Bone marrow (tissue), 2 donors: ENCODE results near the gene POGZ.

Experiments used
- DNase-seq, 2 donors: peaks; one replicate each; lab custom pipeline; 2025; lab: John Stamatoyannopoulos, UW

POGZ gene, protein sequence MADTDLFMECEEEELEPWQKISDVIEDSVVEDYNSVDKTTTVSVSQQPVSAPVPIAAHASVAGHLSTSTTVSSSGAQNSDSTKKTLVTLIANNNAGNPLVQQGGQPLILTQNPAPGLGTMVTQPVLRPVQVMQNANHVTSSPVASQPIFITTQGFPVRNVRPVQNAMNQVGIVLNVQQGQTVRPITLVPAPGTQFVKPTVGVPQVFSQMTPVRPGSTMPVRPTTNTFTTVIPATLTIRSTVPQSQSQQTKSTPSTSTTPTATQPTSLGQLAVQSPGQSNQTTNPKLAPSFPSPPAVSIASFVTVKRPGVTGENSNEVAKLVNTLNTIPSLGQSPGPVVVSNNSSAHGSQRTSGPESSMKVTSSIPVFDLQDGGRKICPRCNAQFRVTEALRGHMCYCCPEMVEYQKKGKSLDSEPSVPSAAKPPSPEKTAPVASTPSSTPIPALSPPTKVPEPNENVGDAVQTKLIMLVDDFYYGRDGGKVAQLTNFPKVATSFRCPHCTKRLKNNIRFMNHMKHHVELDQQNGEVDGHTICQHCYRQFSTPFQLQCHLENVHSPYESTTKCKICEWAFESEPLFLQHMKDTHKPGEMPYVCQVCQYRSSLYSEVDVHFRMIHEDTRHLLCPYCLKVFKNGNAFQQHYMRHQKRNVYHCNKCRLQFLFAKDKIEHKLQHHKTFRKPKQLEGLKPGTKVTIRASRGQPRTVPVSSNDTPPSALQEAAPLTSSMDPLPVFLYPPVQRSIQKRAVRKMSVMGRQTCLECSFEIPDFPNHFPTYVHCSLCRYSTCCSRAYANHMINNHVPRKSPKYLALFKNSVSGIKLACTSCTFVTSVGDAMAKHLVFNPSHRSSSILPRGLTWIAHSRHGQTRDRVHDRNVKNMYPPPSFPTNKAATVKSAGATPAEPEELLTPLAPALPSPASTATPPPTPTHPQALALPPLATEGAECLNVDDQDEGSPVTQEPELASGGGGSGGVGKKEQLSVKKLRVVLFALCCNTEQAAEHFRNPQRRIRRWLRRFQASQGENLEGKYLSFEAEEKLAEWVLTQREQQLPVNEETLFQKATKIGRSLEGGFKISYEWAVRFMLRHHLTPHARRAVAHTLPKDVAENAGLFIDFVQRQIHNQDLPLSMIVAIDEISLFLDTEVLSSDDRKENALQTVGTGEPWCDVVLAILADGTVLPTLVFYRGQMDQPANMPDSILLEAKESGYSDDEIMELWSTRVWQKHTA (N-terminal part only)

DNA sequence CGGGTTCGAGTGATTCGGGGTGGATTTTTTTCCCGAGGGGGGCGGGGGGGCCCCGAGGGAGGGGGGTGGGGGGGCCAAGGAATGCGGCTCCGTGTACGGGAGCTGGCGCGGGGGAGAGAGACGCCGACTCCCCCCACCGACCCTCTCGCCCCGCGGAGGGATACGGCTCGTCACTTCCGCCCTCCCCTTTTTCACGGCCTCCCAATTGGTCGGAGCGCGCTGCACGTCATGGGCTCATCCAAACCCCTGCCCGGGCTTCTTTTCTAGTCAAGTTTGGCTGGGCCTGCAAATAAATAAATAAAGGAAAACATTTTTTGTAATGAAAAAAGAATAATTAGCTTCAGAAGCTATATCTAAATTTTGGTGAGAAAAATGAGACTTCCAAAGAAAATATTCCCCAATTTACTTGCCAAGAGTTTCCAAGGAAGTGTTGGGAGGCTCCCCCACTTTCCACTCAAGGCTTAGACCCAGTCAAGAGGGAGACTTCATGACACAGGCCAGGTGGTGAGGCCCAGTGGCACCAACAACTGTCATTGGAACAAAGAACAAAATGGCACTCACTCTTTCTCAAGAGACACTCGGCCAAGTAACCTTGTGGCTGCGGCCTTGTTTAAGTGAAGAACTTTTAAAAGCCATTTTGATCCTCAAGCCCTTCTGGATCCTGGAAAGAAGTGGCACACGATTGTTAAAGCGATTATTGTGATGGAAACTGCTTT lies at the start of gene POGZ:
Gene POGZ, minus strand, starts transcription at position 164 of the 716 bp plus-strand sequence. CDS start 17,290 bp downstream, outside the sequence.
- DNase-seq, result peak; percentile 79 to 88

DNA sequence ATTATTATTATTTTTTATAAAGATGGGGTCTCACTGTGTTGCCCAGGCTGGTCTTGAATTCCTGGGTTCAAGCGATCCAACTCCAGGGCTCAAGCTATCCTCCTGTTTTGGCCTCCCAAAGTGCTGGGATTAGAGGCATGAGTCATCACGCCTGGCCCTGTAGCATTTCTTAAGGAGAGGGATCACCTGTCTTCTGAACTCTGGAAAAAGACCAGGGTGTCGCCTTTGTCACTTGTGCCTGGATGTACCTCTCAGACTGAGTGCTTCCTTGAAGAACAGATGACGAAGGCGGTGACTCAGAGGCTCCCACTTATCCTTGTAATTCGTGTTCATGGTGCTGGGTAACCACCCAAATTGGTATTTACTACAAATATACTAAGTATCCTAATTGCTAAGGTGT lies 49.5 kb upstream of the POGZ start:
- DNase-seq, result no peak

DNA sequence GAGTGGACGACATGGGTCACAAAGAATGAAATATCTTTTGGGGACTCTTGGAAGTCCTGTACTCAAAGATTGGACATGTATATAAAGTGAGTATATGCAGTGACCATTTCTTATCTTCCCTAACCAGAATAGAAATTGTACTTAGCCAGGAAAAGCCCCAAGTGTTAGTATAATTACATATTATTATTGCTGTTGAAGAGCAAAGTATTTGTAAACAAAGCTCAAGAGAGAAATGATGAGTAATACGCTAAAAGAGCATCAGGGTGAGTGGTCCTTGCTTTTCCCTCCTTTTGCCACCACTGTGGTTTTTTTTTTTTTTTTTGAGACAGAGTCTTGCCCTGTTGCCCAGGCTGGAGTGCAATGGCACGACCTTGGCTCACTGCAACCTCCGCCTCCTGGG lies 45.5 kb upstream of the POGZ start:
- DNase-seq, result no peak

DNA sequence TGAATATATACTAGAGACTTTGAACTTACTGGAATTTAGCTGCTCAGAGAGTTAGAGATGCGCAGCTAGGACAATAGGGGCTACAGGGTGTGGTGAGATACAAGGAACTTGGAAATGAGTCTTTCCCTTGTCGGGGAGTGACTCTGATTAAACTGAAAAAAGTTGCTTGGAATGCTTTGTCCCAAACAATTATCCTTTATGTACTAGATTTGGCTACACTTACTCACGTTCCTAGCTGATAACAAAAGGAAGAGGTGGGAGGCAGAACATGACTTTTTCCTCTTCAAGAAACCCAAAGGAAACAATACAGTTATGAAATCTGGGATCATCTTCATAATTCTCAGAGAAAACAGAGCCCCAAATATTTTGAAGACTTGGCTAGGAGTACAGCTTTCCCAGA lies 45.0 kb upstream of the POGZ start:
- no peak for DNase-seq

GRCh38 chr1:151502859-151503780 lies 43.8 kb upstream of the POGZ start:
- no peak for DNase-seq

DNA sequence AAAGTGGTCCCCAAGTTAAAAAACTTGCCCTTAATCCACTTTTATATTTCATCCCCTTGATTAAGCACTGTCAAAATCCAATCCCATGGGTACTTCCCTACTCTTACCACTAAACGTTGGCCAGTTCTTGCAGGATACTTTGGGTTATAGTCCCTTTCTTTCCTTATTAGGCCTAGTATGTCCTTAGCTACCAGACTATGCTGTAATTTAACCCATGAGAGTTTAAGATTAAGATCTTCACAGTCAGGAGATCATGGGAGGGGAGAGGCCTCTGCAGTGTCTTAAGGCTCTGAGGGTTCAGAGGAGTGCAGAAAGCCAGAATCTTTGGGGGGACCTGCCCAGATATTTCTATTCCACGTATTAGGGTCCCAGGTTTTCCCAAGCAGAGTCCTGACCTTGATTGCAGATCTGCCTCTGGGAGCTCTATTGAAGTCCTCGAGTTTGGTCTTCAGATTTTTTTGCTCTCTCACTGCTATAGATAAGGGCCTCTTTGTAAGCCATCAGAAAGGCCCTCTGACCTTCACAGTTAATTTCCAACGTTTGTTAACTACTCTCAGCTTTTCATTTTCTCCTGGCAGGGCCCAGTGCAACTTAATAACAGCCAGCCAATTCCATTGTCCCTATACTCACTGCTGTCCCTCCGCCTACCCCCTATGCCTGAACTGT lies 42.9 kb upstream of the POGZ start:
- no peak for DNase-seq

DNA sequence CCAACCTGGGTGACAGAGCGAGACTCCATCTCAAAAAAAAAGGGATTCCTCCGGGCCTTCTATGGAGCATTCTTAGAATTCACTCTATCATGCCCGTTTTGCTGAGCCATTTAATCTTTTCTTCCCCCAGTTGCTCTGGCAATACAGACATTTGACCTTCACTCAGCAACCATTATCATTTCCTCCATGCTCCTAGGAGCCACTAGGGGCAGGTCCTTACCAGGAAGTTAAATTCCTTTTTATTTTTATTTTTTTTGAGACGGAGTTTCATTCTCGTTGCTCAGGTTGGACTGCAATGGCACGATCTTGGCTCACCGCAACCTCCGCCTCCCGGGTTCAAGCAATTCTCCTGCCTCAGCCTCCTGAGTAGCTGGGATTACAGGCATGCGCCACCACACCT lies 42.2 kb upstream of the POGZ start:
- DNase-seq, result no peak

- no peak for DNase-seq
Observed at GRCh38 chr1:151499930-151500329, 40.6 kb upstream of the POGZ start.

- no peak for DNase-seq
Observed at GRCh38 chr1:151499365-151499764, 40.1 kb upstream of the POGZ start.

DNA sequence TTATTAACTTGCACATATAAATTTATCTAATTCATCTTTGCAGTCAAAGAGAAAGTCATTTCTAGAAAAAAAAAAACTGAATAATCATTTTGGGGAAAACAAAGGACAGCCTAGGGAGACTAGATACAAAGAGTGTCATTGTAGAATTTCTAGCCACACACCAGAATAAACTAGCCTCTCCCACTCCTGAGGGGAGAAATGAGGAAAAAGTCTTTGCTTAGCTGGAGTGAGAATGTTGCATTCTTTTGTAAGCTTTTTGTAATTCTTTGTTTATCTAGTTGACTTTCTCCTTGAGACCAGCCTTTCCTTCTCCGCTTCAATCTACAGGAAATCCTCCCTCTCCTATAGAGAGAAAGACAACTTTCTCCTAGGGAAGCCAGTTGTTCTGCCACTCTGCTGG lies 36.0 kb upstream of the POGZ start:
- DNase-seq, result no peak

- no peak for DNase-seq
Observed at GRCh38 chr1:151494741-151495281, 35.5 kb upstream of the POGZ start.

DNA sequence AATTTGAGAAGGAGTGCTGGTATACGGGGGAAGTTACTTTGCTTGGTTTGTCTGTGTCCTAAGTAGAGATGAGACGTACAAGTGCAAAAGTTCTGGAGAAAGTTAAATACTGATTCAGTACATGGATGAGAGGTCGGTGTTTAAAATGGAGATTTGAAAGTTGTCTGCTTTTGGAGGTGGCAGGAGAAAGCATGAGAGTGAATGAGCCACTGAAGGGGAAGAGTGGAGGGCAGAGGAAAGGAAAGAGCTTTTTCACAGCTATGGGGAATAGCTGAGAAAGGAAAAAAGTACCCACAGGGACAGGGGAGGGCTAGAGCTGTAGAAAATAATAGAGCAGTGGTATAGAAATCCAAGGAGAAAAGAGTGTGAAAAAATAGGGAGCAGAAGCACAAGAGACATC lies 33.7 kb upstream of the POGZ start:
- no peak for DNase-seq

- DNase-seq, result no peak
Observed at GRCh38 chr1:151492120-151492519, 32.8 kb upstream of the POGZ start.

GRCh38 chr1:151491641-151492040 lies 32.3 kb upstream of the POGZ start:
- DNase-seq, result no peak

DNA sequence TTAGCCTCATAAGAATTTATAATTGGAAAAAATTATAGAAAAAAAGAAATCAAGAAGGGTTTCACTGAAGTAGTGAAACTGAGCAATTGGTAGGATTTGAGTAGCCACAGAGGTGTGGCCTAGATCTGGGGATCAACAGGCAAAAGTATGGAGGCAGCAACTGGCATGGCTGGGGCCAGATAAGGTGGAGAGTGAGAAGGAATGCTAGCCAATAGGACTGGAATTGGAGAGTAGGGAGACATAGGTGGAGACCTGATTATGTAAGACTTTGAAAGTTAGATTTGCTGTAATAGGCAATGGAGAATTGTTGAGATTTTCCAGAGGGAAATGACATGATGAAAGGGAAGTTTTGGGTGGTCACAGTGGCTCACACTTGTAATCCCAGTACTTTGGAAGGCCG lies 27.3 kb upstream of the POGZ start:
- DNase-seq, result no peak

- DNase-seq, result no peak
Observed at GRCh38 chr1:151485685-151486255, 26.5 kb upstream of the POGZ start.

- DNase-seq, result no peak
Observed at GRCh38 chr1:151482017-151482416, 22.7 kb upstream of the POGZ start.

- no peak for DNase-seq
Observed at GRCh38 chr1:151479462-151479861, 20.2 kb upstream of the POGZ start.

GRCh38 chr1:151478923-151479322 lies 19.6 kb upstream of the POGZ start:
- no peak for DNase-seq
